Epithelial cell of proximal tubule (primary cell): ENCODE data around the gene TEX19. TPM values are rescaled to one million over a fixed set of nuclear protein-coding genes. Genes with fewer than 3 reads are reported as not detected.

Experiments
- DNase-seq: peaks from one replicate; pipeline ENCODE4 v3.0.0-alpha.2; 2011; ENCODE audit warnings: low read depth
- H3K4me3 ChIP-seq: 2 replicates; pipeline ENCODE4 v1.5.1; 2011; ENCODE audit warnings: low read depth, mild to moderate bottlenecking, low read length
- CTCF ChIP-seq: conservative IDR thresholded peaks from 2 replicates; pipeline ENCODE4 v1.5.1; 2012; ENCODE audit warnings: low read depth, mild to moderate bottlenecking, low read length
- total RNA-seq: library from RNA; depleted of rRNA; stranded (reverse); fragments of >200 nt; gene quantifications from 2 replicates; pipeline ENCODE4 v1.2.3, GENCODE V29; 2015

Gene TEX19
- total RNA-seq, 1 donor from 2014 or later: not detected

GRCh38 chr17:82388922-82389283, 29.9 kb downstream of the TEX19 start:
- TF ChIP-seq CTCF: no peak
- no peak overlapping the region for H3K4me3 ChIP-seq
- DNase-seq: no peak

- no peak for TF ChIP-seq CTCF
- no peak for DNase-seq
- H3K4me3 ChIP-seq: no peak overlapping the region
These were observed 30.3 kb downstream of the TEX19 start for GRCh38 chr17:82389379-82389778.

GRCh38 chr17:82390015-82390859, 31.2 kb downstream of the TEX19 start:
- no peak overlapping the region for H3K4me3 ChIP-seq
- DNase-seq: no peak
- TF ChIP-seq CTCF: no peak

- DNase-seq: no peak
- TF ChIP-seq CTCF: no peak
These were observed 31.9 kb downstream of the TEX19 start for GRCh38 chr17:82390860-82391435.

GRCh38 chr17:82391496-82392066, 32.5 kb downstream of the TEX19 start:
- H3K4me3 ChIP-seq: no peak overlapping the region
- no peak for DNase-seq
- no peak for TF ChIP-seq CTCF

More at GRCh38 chr17:82390860-82391435, 31.9 kb downstream of the TEX19 start:
- no peak overlapping the region for H3K4me3 ChIP-seq

- no peak for DNase-seq
- no peak overlapping the region for H3K4me3 ChIP-seq
- TF ChIP-seq CTCF: no peak
These were observed 33.3 kb downstream of the TEX19 start for GRCh38 chr17:82392209-82392920.
